Gastrocnemius medialis (tissue), 4 donors: Measurements from ENCODE around the gene KIF21B. TPM values are rescaled to one million over a fixed set of nuclear protein-coding genes. Genes with fewer than 3 reads are reported as not detected.

ENCODE experiments used
- ATAC-seq, 2 donors: fragments of 150-250 bp; one replicate each; pipeline ENCODE4 v1.9.1; 2016
- DNase-seq, 2 donors: peaks; one replicate each; pipeline ENCODE4 v3.0.0-alpha.2; 2019
- H3K27ac ChIP-seq, 4 donors: fragments of 200-600 bp; sonication (generic); 1 replicate in 1 of 4; 2 replicates in 3 of 4; pipeline ENCODE4 v1.5.1; 2016 to 2018; ENCODE audit warnings: mild to moderate bottlenecking in 2 of 4, moderate library complexity in 1 of 4
- H3K27me3 ChIP-seq, 3 donors: fragments of 200-600 bp; sonication (generic) in 2 of 3; 1 replicate in 1 of 3; 2 replicates in 2 of 3; pipeline versions ENCODE4 v1.5.1 to v1.6.0; 2016 to 2019; ENCODE audit warnings: mild to moderate bottlenecking in 1 of 3, moderate library complexity in 1 of 3
- H3K36me3 ChIP-seq, 2 donors: fragments of 200-600 bp; sonication (generic) in 1 of 2; one replicate each; pipeline ENCODE4 v1.5.1; 2017 to 2018
- H3K4me1 ChIP-seq, 2 donors: fragments of 200-600 bp; sonication (generic) in 1 of 2; one replicate each; pipeline ENCODE4 v1.5.1; 2016 to 2017; ENCODE audit warnings: mild to moderate bottlenecking in 2 of 2
- H3K4me3 ChIP-seq, 4 donors: fragments of 200-600 bp; sonication (generic) in 3 of 4; 1 replicate in 1 of 4; 2 replicates in 3 of 4; pipeline ENCODE4 v1.5.1; 2016 to 2019; ENCODE audit warnings: mild to moderate bottlenecking in 2 of 4
- H3K9me3 ChIP-seq, 3 donors: fragments of 200-600 bp; sonication (generic) in 2 of 3; 1 replicate in 1 of 3; 2 replicates in 2 of 3; pipeline ENCODE4 v1.5.1; 2016 to 2019
- POLR2A ChIP-seq, 2 donors: fragments of 450-650 bp; IDR thresholded peaks; one replicate each; pipeline ENCODE4 v1.6.1; 2017; ENCODE audit warnings: antibody characterized with exemption in 2 of 2, mild to moderate bottlenecking in 2 of 2, moderate library complexity in 2 of 2
- in situ Hi-C, 4 donors: fragments of 200-750 bp; cut with MboI; loops; one replicate each; pipeline versions ENCODE4 v1.15.0 to v1.8.0; 2017; ENCODE audit warnings: low sequenced_read_pairs in 4 of 4
- intact Hi-C: fragments of 100-400 bp; cut with DNase I; formaldehyde crosslinking; loops from one replicate; pipeline ENCODE4 v1.15.1; 2023; ENCODE audit warnings: low total_unique reads
- total RNA-seq, 4 donors: library from RNA; depleted of rRNA; stranded (reverse); fragments of >200 nt; gene quantifications; one replicate each; pipeline versions ENCODE4 v1.1.0 to v1.2.3, GENCODE V29; 2016
- TF ChIP-seq, protein P1 (sequence below), 5 experiments: fragments of 450-650 bp in 3 of 5; fragments of 200-600 bp in 2 of 5; sonication (generic) in 2 of 5; IDR thresholded peaks in 4 of 5; conservative IDR thresholded peaks in 1 of 5; 1 replicate in 4 of 5; 2 replicates in 1 of 5; pipeline ENCODE4 v1.5.1; 2016 to 2019; ENCODE audit warnings: antibody characterized with exemption in 5 of 5, mild to moderate bottlenecking in 3 of 5, moderate library complexity in 3 of 5

KIF21B gene
- total RNA-seq, 4 donors from 2014 or later = 0.23 to 0.49 (median 0.36) TPM

GRCh38 chr1:201050515-201051277, 27.2 kb upstream of the KIF21B start:
- ATAC-seq = no peak

DNA sequence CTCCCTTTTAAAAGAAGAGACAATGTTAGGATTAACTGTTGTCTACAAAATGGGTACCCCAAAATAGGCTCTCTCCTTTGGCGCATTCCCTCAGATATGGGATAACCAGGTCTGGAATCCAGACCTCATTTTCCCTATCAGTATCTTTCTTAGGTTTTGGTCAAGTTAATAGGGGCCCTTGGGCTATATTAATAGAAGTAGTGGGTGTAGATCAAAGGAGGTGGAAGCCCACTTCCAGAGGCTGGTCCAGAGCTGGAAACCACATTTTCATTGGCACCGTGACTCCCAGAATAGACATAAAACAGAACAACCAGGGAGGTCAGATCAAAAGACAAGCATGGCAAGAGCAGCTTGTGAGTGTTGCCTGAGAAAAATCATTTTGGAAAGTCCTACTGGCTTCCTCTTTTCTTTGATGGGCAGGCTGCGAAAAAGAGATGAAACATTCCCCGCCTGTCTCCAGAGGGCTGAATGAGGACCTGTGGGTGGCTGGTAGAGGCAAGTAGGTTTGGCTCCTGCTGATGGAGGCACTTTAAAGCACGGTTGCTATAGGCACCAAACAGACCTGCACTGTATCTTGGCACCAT, 25.8 kb upstream of the KIF21B start:
- DNase-seq (no peak), ATAC-seq (no peak)
- Histone ChIP-seq H3K27me3 (no peaks in the 10 kb centered on the region), H3K27ac (peak overlapping the region in 1 of 4 donors; percentile 16), H3K36me3 (peaks cover 0 to 40% of the 10 kb centered on the region in 2 donors), H3K4me1 (no peaks in the 10 kb centered on the region), H3K9me3 (no peaks in the 10 kb centered on the region), H3K4me3 (no peak overlapping the region)
- intact Hi-C loops = no loop called here
- in situ Hi-C loops = loop anchor here in 1 of 4 donors (25.0 kb wide), 1 partner anchor 437 kb away; the partner anchor contains the start of gene KIF14
- TF ChIP-seq, protein P1, sequence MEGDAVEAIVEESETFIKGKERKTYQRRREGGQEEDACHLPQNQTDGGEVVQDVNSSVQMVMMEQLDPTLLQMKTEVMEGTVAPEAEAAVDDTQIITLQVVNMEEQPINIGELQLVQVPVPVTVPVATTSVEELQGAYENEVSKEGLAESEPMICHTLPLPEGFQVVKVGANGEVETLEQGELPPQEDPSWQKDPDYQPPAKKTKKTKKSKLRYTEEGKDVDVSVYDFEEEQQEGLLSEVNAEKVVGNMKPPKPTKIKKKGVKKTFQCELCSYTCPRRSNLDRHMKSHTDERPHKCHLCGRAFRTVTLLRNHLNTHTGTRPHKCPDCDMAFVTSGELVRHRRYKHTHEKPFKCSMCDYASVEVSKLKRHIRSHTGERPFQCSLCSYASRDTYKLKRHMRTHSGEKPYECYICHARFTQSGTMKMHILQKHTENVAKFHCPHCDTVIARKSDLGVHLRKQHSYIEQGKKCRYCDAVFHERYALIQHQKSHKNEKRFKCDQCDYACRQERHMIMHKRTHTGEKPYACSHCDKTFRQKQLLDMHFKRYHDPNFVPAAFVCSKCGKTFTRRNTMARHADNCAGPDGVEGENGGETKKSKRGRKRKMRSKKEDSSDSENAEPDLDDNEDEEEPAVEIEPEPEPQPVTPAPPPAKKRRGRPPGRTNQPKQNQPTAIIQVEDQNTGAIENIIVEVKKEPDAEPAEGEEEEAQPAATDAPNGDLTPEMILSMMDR (IDR thresholded peaks at IDR 0.05 in 4 of 5, conservative IDR thresholded peaks at IDR 0.05 in 1 of 5) = no peak

More at GRCh38 chr1:201050515-201051277, 27.2 kb upstream of the KIF21B start:
- TF ChIP-seq, protein P1 (IDR thresholded peaks at IDR 0.05 in 4 of 5, conservative IDR thresholded peaks at IDR 0.05 in 1 of 5) = no peak
- no peak for TF ChIP-seq POLR2A (IDR thresholded peaks at IDR 0.05)
- DNase-seq = no peak
- Histone ChIP-seq H3K9me3 (no peaks in the 10 kb centered on the region), H3K4me1 (no peaks in the 10 kb centered on the region), H3K27ac (peak overlapping the region in 1 of 4 donors; percentile 27), H3K36me3 (peaks cover 0 to 40% of the 10 kb centered on the region in 2 donors), H3K27me3 (no peaks in the 10 kb centered on the region), H3K4me3 (no peak overlapping the region)
- intact Hi-C loops (no loop called here), in situ Hi-C loops (no loop called here)

- Histone ChIP-seq H3K9me3 (no peaks in the 10 kb centered on the region), H3K36me3 (peaks cover 0 to 40% of the 10 kb centered on the region in 2 donors), H3K27me3 (no peaks in the 10 kb centered on the region), H3K4me1 (no peaks in the 10 kb centered on the region), H3K27ac (peak overlapping the region in 1 of 4 donors; percentile 16), H3K4me3 (no peak overlapping the region)
- DNase-seq = no peak
- no peak for ATAC-seq
- intact Hi-C loops = no loop called here
- in situ Hi-C loops = loop anchor here in 1 of 4 donors (25.0 kb wide), 1 partner anchor 436 kb away; the partner anchor contains the start of gene KIF14
- TF ChIP-seq, protein P1 (IDR thresholded peaks at IDR 0.05 in 4 of 5, conservative IDR thresholded peaks at IDR 0.05 in 1 of 5) = no peak
- TF ChIP-seq POLR2A (IDR thresholded peaks at IDR 0.05) = no peak
These were observed 25.0 kb upstream of the KIF21B start for GRCh38 chr1:201048521-201048920.

GRCh38 chr1:201044119-201044518, 20.6 kb upstream of the KIF21B start:
- no peak for ATAC-seq
- in situ Hi-C loops = loop anchor here (5.0 to 25.0 kb wide), 3 partner anchors 67 to 432 kb away; partner anchors contain the start of gene KIF14 (in 1 of the 4)
- no peak overlapping the region for H3K4me3 ChIP-seq
- intact Hi-C loops = no loop called here
- no peaks in the 10 kb centered on the region for H3K27me3 ChIP-seq
- peaks cover 0 to 7% of the 10 kb centered on the region in 2 donors for H3K36me3 ChIP-seq
- peak overlapping the region in 1 of 4 donors; percentile 51 for H3K27ac ChIP-seq
- peaks cover 0 to 6% of the 10 kb centered on the region in 2 donors for H3K4me1 ChIP-seq
- H3K9me3 ChIP-seq = no peaks in the 10 kb centered on the region
- TF ChIP-seq, protein P1 (IDR thresholded peaks at IDR 0.05 in 4 of 5, conservative IDR thresholded peaks at IDR 0.05 in 1 of 5) = no peak
- TF ChIP-seq POLR2A (IDR thresholded peaks at IDR 0.05) = no peak
- DNase-seq = no peak
